ENCODE measurements around the gene GALNT11.

The GALNT11 gene

GRCh38 chr7:151984612-151985011 is 40.9 kb upstream of the GALNT11 start:
- Histone ChIP-seq H3K18ac (ENCODE audit: low read length) (no peak overlapping the region), H4K12ac (ENCODE audit: low read depth, low read length) (no peak overlapping the region), H2BK5ac (ENCODE audit: low read depth, low read length, poor library complexity) (no peak overlapping the region), H3K23ac (ENCODE audit: low read length) (no peak overlapping the region), H3K4me2 (ENCODE audit: low read length) (no peak overlapping the region), H3K9ac (ENCODE audit: low read length) (no peak overlapping the region), H2AK5ac (ENCODE audit: low read length) (no peak overlapping the region), H4K8ac (ENCODE audit: low read depth, low read length) (no peak overlapping the region), H3K4ac (ENCODE audit: low read depth, low read length) (no peak overlapping the region), H3K14ac (ENCODE audit: low read length) (no peak overlapping the region), H2BK12ac (ENCODE audit: low read length) (no peak overlapping the region), H2AFZ (ENCODE audit: insufficient read depth, low read length, poor library complexity) (no peak overlapping the region), H3K4me3 (ENCODE audit: low read depth, low read length) (no peak overlapping the region), H3K79me1 (ENCODE audit: low read length) (no peaks in the 10 kb centered on the region), H3K27me3 (ENCODE audit: insufficient read depth, low read length) (no peaks in the 10 kb centered on the region), H2BK120ac (ENCODE audit: insufficient read depth, low read length, poor library complexity) (no peak overlapping the region), H3K36me3 (ENCODE audit: control insufficient read depth in 1 of 2, insufficient read depth in 2 of 2, low read length in 2 of 2) (no peaks in the 10 kb centered on the region), H3K9me3 (ENCODE audit: insufficient read depth, low read depth, low read length) (peaks cover 2% of the 10 kb centered on the region), H3K4me1 (ENCODE audit: control insufficient read depth in 1 of 2, insufficient read depth in 2 of 2, low read length in 2 of 2) (no peaks in the 10 kb centered on the region), H4K91ac (ENCODE audit: low read depth, low read length) (no peak overlapping the region), H3K27ac (ENCODE audit: low read depth, low read length) (no peak overlapping the region), H3K79me2 (ENCODE audit: control insufficient read depth, insufficient read depth, low read length, poor library complexity) (no peaks in the 10 kb centered on the region)
- DNase-seq, result peak; percentile 77 to 93
- no CpG with 5 or more reads among the region's 3 CpGs for WGBS (ENCODE audit: extremely low coverage, insufficient coverage, insufficient read length)

GRCh38 chr7:151987748-151988529 is 37.5 kb upstream of the GALNT11 start:
- Histone ChIP-seq H2BK120ac (ENCODE audit: insufficient read depth, low read length, poor library complexity) (no peak overlapping the region), H3K36me3 (ENCODE audit: control insufficient read depth in 1 of 2, insufficient read depth in 2 of 2, low read length in 2 of 2) (no peaks in the 10 kb centered on the region), H3K14ac (ENCODE audit: low read length) (no peak overlapping the region), H4K91ac (ENCODE audit: low read depth, low read length) (no peak overlapping the region), H3K4me3 (ENCODE audit: low read depth, low read length) (no peak overlapping the region), H3K79me1 (ENCODE audit: low read length) (no peaks in the 10 kb centered on the region), H2AFZ (ENCODE audit: insufficient read depth, low read length, poor library complexity) (no peak overlapping the region), H3K4me2 (ENCODE audit: low read length) (no peak overlapping the region), H3K79me2 (ENCODE audit: control insufficient read depth, insufficient read depth, low read length, poor library complexity) (no peaks in the 10 kb centered on the region), H2BK12ac (ENCODE audit: low read length) (no peak overlapping the region), H3K9ac (ENCODE audit: low read length) (no peak overlapping the region), H3K18ac (ENCODE audit: low read length) (no peak overlapping the region), H3K4me1 (ENCODE audit: control insufficient read depth in 1 of 2, insufficient read depth in 2 of 2, low read length in 2 of 2) (no peaks in the 10 kb centered on the region), H3K23ac (ENCODE audit: low read length) (no peak overlapping the region), H2BK5ac (ENCODE audit: low read depth, low read length, poor library complexity) (no peak overlapping the region), H2AK5ac (ENCODE audit: low read length) (no peak overlapping the region), H3K27ac (ENCODE audit: low read depth, low read length) (no peak overlapping the region), H4K12ac (ENCODE audit: low read depth, low read length) (no peak overlapping the region), H4K8ac (ENCODE audit: low read depth, low read length) (no peak overlapping the region), H3K9me3 (ENCODE audit: insufficient read depth, low read depth, low read length) (peaks cover 2% of the 10 kb centered on the region), H3K4ac (ENCODE audit: low read depth, low read length) (no peak overlapping the region), H3K27me3 (ENCODE audit: insufficient read depth, low read length) (no peaks in the 10 kb centered on the region)
- no CpG with 5 or more reads among the region's 18 CpGs for WGBS (ENCODE audit: extremely low coverage, insufficient coverage, insufficient read length)
- DNase-seq, result peak; percentile 18 to 64

GRCh38 chr7:151992375-151992774 is 33.1 kb upstream of the GALNT11 start:
- H3K79me2 ChIP-seq (ENCODE audit: control insufficient read depth, insufficient read depth, low read length, poor library complexity), result no peaks in the 10 kb centered on the region
- H2BK12ac ChIP-seq (ENCODE audit: low read length), result no peak overlapping the region
- no CpG with 5 or more reads among the region's 12 CpGs for WGBS (ENCODE audit: extremely low coverage, insufficient coverage, insufficient read length)
- H3K23ac ChIP-seq (ENCODE audit: low read length), result no peak overlapping the region
- H3K27me3 ChIP-seq (ENCODE audit: insufficient read depth, low read length), result no peaks in the 10 kb centered on the region
- no peak overlapping the region for H4K8ac ChIP-seq (ENCODE audit: low read depth, low read length)
- H2BK120ac ChIP-seq (ENCODE audit: insufficient read depth, low read length, poor library complexity), result no peak overlapping the region
- DNase-seq, result peak; percentile 27 to 56
- H3K79me1 ChIP-seq (ENCODE audit: low read length), result no peaks in the 10 kb centered on the region
- H3K4me1 ChIP-seq (ENCODE audit: control insufficient read depth in 1 of 2, insufficient read depth in 2 of 2, low read length in 2 of 2), result no peaks in the 10 kb centered on the region
- H3K36me3 ChIP-seq (ENCODE audit: control insufficient read depth in 1 of 2, insufficient read depth in 2 of 2, low read length in 2 of 2), result no peaks in the 10 kb centered on the region
- H3K4me2 ChIP-seq (ENCODE audit: low read length), result peak overlapping the region; percentile 7
- H4K12ac ChIP-seq (ENCODE audit: low read depth, low read length), result no peak overlapping the region
- H2AK5ac ChIP-seq (ENCODE audit: low read length), result no peak overlapping the region
- H2AFZ ChIP-seq (ENCODE audit: insufficient read depth, low read length, poor library complexity), result no peak overlapping the region
- H3K27ac ChIP-seq (ENCODE audit: low read depth, low read length), result no peak overlapping the region
- peaks cover 2% of the 10 kb centered on the region for H3K9me3 ChIP-seq (ENCODE audit: insufficient read depth, low read depth, low read length)
- H2BK5ac ChIP-seq (ENCODE audit: low read depth, low read length, poor library complexity), result no peak overlapping the region
- no peak overlapping the region for H4K91ac ChIP-seq (ENCODE audit: low read depth, low read length)
- no peak overlapping the region for H3K4me3 ChIP-seq (ENCODE audit: low read depth, low read length)
- H3K14ac ChIP-seq (ENCODE audit: low read length), result no peak overlapping the region
- no peak overlapping the region for H3K4ac ChIP-seq (ENCODE audit: low read depth, low read length)
- no peak overlapping the region for H3K18ac ChIP-seq (ENCODE audit: low read length)
- H3K9ac ChIP-seq (ENCODE audit: low read length), result no peak overlapping the region

GRCh38 chr7:151993977-151994676 is 31.3 kb upstream of the GALNT11 start:
- no CpG with 5 or more reads among the region's 14 CpGs for WGBS (ENCODE audit: extremely low coverage, insufficient coverage, insufficient read length)
- no peak overlapping the region for H2AK5ac ChIP-seq (ENCODE audit: low read length)
- H3K4ac ChIP-seq (ENCODE audit: low read depth, low read length), result no peak overlapping the region
- H3K27ac ChIP-seq (ENCODE audit: low read depth, low read length), result no peak overlapping the region
- H2AFZ ChIP-seq (ENCODE audit: insufficient read depth, low read length, poor library complexity), result no peak overlapping the region
- H4K8ac ChIP-seq (ENCODE audit: low read depth, low read length), result no peak overlapping the region
- H3K9ac ChIP-seq (ENCODE audit: low read length), result no peak overlapping the region
- no peak overlapping the region for H2BK12ac ChIP-seq (ENCODE audit: low read length)
- no peaks in the 10 kb centered on the region for H3K27me3 ChIP-seq (ENCODE audit: insufficient read depth, low read length)
- no peak overlapping the region for H2BK120ac ChIP-seq (ENCODE audit: insufficient read depth, low read length, poor library complexity)
- no peak overlapping the region for H3K18ac ChIP-seq (ENCODE audit: low read length)
- H3K4me3 ChIP-seq (ENCODE audit: low read depth, low read length), result no peak overlapping the region
- no peak overlapping the region for H2BK5ac ChIP-seq (ENCODE audit: low read depth, low read length, poor library complexity)
- H3K23ac ChIP-seq (ENCODE audit: low read length), result no peak overlapping the region
- H3K14ac ChIP-seq (ENCODE audit: low read length), result no peak overlapping the region
- H3K4me1 ChIP-seq (ENCODE audit: control insufficient read depth in 1 of 2, insufficient read depth in 2 of 2, low read length in 2 of 2), result no peaks in the 10 kb centered on the region
- no peaks in the 10 kb centered on the region for H3K36me3 ChIP-seq (ENCODE audit: control insufficient read depth in 1 of 2, insufficient read depth in 2 of 2, low read length in 2 of 2)
- no peaks in the 10 kb centered on the region for H3K79me1 ChIP-seq (ENCODE audit: low read length)
- H4K12ac ChIP-seq (ENCODE audit: low read depth, low read length), result no peak overlapping the region
- no peak overlapping the region for H3K4me2 ChIP-seq (ENCODE audit: low read length)
- DNase-seq, result peak in 1 of 2 donors; percentile 18
- no peak overlapping the region for H4K91ac ChIP-seq (ENCODE audit: low read depth, low read length)
- H3K9me3 ChIP-seq (ENCODE audit: insufficient read depth, low read depth, low read length), result no peaks in the 10 kb centered on the region
- no peaks in the 10 kb centered on the region for H3K79me2 ChIP-seq (ENCODE audit: control insufficient read depth, insufficient read depth, low read length, poor library complexity)
